GM21515 (cell line): ENCODE data around the gene KRTAP26-1.

Source experiments
- ATAC-seq: cut with Tn5 transposase; IDR thresholded peaks from one replicate; pipeline ENCODE4 v1.9.1; 2021; ENCODE audit not compliant: unreplicated experiment

The KRTAP26-1 gene, protein sequence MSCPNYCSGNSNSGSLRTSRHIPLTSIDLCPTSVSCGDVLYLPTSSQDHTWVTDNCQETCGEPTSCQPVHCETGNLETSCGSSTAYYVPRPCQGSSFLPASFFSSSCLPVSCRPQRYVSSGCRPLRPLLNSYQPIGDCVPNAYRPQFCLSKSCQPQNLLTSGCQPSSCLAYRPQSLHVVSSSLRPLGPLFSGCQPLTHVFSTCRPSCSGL

DNA sequence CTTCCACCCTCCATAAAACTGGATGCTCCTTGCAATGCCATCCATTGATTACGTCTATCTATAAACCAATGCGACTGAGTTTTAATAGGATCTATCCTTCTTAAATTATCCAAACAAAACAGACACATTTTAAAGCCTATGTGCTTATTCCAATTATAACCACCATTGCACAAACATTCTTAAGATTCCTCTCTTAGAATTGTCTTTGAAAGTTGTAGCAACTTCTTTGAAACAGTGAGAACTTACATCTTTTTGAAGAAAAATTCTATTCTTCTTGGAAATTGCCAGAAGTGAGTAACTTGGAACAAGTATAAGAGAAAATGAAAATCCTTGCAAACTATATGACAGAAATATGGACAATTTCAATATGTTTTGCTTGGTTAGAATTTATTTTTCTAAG is at the start of gene KRTAP26-1:
Gene KRTAP26-1, minus strand, starts transcription at position 101 of the 400 bp plus-strand sequence. CDS start 280 bp downstream, outside the sequence.
- no peak for ATAC-seq

DNA sequence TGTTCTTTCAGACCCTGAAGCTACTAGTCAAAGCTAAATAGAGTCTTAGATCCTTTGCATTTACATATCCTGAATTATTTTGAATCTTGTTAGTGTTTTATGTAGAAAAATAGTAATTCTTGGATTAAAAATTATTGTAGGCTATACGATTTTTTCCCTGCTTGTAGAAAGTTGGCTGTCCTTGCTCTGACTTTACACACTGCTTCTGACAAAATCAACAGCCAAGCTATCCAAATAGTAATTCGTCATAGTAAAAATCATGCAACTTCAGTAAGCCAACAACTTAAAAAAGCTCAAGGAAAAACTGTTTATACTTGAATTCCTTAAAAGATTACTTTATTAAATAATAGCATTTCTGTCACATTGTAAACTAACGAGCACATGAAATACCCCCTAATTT is 35.8 kb upstream of the KRTAP26-1 start:
- ATAC-seq, result no peak

DNA sequence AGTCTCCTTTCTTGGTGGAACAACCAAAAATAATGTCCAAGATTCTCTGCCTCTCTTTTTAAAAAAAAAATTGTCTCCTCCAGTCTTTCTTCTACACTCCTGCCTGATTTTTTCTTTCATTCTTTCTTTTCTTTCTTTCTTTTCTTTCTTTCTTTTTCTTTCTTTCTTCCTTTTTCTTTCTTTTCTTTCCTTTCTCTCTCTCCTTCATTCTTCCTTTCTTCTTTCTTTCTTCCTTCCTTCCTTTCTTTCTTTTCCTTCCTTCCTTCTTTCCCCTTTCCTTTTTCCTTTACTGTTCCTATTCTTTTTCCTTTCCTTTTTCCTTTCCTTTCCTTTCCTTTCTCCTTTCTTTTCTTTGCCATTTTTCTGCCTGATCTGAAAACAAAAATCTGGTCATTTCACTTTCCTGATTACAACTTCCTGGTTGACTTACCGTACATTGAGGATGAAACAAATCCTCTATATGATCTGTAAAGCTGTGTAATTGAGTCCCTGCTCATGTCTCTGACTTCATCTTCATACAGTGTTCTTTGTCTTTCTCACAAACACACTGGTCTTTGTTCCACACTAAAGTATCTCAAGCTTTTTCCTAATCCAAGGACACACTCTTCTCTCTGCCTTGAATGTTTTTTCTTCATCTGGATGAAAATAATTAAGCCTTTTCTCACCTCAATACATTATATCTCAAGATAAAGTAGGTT is 34.3 kb upstream of the KRTAP26-1 start:
- ATAC-seq, result no peak

DNA sequence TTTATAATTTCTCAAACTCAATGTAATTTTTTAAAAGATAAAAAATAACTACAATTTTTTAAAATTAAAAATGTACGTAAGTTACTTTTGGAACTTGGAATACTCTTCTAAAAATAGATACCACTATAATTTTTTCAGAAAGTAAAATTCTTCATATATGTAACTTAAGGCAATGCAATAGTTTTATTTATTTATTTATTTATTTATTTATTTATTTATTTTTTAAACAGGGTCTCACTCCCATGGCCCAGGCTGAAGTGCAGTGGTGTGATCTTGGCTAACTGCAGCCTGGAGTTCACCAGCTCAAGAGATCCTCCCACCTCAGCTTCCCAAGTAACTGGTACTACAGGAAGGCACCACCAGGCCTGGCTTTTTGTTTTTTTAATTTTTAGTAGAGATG is 31.4 kb upstream of the KRTAP26-1 start:
- ATAC-seq, result no peak

DNA sequence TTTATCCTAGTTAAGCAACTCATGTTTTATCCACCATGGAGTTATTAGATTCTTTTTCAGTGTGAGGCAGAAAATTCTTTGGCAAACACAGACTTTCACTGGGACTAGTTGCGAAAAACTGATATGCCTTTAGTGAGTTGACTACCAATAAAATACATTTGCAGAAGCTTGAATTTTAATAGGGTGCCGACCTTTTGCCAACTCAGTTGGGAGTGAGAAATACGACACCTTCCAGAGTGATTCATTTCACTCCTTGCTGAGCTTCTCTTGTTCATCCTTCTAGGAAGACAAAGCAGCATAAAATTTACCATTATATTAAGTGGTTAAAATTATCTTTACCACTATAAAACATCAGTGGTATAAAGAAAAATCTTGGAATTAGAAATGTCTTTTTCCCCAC is 29.5 kb upstream of the KRTAP26-1 start:
- ATAC-seq, result no peak

DNA sequence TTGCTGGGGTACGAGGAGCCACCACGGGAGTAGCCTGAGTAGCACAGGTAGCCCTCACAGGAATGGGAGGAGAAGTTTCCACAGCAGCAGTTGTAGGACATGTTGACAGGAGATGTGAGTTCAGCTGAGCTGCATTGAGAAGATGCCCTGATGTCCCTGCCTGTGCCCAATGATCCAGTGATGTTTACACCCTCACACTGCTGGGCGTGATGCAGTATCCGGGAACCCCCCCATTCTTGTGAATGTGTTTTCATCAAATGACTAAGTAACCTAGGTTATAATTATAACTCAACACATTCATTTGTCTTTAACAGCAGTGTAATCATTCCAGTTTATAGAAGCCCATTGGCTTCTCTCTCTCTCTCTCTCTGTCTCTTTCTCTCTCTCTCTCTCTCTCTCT is 28.4 kb upstream of the KRTAP26-1 start, which contains the start of gene KRTAP23-1:
Gene KRTAP23-1, minus strand, starts transcription at position 101 of the 400 bp plus-strand sequence. Its CDS starts 0 bp downstream, at position 101.
- ATAC-seq, result no peak

DNA sequence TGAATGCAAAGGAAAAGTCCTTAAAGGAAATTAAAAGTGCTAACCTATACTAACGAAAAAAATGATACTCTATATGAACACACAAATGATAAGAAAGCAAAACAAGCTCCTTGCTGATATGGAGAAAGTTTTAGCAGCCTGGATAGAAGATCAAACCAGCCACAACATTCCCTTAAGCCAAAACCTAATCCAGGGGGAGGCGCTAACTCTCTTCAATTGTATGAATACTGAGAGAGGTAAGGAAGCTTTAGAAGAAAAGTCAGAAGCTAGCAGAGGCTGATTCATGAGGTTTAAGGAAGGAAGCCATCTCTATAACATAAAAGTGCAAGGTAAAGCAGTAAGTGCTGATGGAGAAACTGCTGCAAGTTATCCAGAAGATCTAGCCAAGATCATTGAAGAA is 24.9 kb upstream of the KRTAP26-1 start:
- no peak for ATAC-seq

DNA sequence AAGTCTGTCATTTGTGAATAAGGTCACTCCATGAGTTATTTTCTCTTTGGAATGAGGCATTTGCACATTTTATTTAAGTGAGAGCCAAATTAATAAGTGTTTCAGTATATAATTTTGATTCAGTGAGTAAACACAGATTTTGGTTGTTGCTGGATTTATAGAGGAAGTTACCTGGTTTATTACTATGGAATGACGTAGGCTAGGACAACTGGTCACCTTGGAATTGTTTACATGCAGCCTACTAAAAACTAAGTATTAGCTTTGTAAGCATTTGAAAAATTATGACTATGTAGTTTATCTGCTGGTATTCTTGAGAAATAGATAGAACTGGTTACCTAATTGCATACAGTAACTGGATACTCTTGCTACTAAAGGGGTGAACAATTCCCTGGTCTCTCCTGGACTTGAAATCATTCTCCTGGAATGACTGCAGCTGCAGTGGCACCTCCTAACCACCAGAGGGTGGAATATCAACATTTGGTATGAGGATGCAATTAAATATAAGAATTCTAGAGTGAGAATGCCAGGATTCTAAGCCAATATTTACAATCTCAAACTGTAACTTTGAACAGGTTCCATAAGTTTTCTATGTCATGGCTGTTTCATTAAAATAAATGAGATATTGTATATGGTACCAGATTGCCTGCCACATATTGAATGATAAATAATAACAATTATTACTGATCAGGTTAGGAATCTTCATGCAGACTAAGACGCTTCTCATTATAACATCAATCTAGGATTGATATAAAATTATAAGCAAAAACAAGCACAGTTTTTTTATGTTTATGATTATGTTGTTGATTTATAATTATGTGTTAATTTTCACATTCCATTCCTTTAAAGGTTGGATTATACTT is 20.8 kb upstream of the KRTAP26-1 start:
- ATAC-seq, result no peak

DNA sequence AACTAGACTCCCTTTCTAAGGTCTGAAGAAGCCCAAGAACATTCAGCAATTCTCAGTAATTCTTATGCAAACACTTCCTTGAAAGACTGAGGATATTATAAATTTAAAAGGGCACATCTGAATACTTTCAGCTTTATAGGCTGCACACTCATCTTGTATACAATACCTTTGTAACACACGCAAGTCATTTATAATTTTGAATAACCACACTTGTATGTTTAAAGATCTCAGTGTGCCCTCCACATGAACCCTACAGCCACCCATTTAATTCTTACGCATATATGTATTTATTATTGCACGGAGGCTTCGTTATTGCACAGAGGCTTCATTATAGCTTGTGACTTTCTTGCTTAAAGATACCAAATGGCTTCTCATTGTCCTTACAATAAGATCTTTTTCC is 18.6 kb upstream of the KRTAP26-1 start:
- ATAC-seq, result no peak

DNA sequence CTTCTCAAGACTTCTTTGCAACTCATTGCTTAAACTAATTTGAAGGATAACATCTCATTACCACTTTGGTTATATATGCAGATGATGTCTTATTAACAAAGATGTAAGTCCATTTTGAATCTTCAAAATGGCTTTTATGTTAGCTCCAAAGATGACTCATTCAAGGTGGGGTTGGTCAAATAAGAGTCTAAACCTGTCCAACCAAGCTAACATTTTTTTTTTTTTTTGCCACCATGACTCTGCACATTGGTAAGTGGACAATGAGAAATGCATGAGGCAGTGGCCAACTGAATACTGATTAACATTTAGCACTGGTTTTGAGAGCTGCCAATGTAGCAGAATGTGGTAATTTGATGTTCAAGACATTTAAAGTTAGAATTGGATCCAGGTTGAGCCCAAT is 17.7 kb upstream of the KRTAP26-1 start:
- ATAC-seq, result no peak

DNA sequence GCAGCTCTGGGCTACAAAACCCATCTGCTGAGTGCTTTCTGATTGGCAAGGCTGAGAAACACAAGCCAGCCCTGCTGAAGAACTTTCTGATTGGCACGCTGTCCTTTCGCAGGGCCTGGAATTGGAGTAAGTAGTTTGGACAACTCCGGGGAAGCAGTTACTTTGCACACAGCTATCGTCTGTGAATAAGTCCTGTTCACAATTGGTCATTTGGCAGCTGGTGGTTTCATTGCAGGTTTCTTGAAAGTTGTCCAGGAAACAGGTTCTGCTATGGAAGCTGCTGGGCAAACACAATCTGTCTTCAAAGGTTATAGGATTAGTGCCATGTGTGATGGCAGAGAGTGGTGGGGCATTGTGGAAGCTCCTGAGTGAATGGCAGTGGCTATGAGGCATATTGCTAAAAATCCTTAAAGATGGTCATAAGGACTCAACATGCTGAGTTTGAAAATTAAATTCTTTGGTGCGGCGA is 17.2 kb upstream of the KRTAP26-1 start, which contains the start of gene KRTAP27-1:
Gene KRTAP27-1, minus strand, starts transcription at position 419 of the 469 bp plus-strand sequence. Its CDS starts 26 bp downstream, at position 393.
- no peak for ATAC-seq

DNA sequence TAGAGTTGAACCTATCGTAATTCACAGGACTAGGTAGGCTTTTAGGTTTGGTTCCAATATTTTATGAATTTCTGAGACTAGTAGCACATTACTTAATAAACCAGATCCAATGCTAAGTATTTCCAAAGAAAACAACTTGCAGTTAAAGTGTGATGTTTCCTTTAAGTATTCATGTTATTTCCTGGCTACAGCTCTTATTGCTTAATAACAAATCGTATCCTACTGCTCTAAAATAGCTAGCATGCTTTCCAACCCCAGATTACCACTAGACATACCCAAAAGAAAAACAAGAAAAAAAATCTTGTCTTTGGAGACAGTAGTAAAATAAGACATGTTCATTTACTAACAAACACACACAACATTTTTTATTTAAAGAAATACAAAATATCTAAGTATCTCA is 16.5 kb upstream of the KRTAP26-1 start:
- ATAC-seq, result no peak

DNA sequence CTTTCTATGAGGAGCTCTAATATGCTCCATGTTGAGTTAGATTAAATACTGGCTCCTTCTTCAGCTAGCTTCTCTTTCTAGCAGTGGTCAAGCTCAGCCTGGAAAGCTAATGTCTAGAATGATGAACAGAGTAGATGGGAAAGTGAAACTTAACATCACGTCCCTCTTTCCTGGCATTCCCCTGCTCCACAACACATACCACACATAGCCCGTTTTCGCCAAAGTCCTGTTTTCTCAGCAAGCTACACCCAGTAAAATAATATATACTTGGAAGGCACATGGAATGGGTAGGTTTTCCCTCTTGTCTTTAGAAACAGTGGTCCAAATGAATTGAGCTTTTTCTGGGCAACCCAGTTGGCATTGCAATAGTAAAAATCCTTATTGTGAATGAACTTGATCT is 13.6 kb upstream of the KRTAP26-1 start:
- ATAC-seq, result no peak

DNA sequence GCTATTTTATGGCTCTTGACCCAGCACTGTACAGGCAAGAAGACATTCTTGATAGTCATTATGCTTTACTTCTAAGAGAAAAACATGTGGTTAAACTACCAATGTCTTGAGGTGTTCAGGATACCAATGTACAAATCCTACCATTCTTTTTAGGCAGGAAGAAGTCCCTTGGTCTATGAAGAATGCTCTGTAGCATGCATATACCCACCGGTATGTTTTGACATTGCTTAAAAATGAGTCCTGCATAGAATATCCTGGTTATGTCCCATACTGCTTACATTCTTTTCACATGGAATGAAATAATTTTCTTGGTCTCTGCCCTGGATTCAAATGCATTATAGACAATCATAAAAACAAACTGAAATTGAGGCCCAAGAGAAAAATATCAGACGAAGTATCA is 12.6 kb upstream of the KRTAP26-1 start:
- ATAC-seq, result no peak

DNA sequence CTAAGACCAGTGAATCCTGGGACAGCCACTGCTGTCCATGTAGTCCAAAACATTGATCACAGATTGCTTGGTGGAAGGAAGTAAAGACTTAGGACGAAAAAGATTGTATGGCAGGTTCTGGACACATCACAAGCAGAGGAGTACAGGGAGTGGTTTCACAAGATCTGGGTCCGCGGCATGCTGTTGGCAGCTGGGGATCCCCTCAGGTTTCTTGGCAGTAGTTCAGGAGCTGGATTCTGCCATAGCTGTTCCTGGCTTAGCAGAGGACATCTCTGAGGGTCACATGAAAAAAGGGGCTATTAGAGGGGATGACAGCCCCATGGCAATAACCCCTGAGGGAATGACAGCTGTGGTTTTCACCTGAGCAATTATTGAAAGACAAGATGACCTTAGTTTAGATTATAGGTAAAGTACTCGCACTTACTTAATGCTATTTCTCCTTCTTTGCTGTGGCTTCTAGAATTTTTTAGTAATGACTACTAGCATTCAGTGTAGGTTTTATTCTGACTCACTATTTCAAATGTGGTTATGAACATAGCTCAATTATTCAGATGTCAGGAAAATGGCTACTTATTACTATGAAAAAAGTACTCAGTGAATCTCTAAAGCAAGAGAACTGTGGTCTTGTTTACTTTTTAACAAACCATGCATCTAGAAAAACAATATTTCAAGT is 9.2 kb upstream of the KRTAP26-1 start:
- no peak for ATAC-seq

DNA sequence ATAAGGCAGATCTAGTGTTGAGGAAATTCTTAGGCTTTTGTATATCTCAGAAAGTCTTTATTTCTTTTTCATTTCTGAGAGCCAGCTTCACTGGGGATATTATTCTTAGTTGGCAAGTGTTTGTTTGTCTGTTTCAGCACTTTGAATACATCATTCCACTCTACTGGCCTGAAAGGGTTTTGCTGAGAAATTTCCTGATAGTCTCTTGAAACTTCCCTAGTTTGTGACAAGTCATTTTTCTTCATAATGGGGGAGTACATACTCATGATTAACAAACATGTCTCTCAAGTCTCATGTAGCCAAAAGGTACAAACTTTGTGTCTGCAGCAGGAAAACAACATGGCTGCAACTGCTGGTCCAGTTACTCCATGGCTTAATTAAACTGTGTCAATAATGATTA is 6.3 kb upstream of the KRTAP26-1 start:
- ATAC-seq, result no peak

DNA sequence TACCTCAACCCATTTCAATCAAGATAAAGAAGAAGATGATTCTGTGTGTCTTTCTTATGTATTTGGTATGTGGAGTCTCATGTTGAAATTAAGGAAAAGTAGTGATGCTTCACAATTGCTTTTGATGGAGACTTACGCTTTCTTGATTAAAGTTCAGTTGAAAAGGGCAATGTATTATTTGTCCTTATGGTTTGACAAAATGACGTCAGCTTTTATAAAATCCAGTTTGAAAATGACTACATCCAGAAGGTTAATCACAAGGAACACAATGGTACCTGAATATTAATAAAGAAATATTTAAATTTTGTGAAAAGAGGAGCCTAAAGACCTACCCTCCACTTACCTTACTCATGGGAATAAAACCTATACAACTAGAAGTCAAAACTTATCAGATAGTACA is 4.4 kb downstream of the KRTAP26-1 start:
- no peak for ATAC-seq

DNA sequence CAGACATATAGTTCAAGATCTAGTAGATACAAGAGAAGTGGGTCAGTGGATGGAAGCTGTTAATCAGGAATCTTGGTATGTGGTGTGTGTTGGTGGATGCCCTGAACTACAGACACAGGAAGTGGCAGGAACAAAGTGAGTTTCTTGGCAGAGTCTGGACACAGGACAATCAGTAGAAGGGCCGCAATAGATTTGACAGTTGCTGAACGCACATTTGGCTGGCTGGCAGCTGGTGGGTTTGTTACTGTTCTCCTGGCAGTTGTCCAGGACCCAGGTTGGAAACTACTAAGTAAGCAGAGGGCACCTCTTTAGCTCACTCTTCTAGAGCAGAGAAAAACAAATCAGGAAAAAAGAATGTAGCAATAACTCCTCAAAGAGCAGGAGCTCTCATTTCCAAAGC is 13.2 kb downstream of the KRTAP26-1 start:
- no peak for ATAC-seq

DNA sequence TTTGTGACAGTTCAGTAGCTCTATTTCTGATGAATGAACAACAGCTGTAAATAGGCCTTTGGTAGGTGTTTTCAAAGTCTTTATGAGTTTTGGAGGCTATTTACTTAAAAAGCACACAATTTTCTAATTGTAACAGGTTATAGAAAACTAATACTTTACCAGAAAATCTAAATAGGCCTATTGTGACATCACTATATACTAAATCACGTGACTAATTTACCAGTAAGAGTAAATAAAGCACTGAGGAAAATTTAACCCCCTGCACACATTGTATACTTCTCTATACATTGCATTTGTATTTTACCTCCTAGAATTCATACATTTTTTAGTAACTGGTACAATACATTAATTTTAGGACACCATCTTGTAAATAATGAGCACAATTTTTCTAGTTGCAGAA is 15.0 kb downstream of the KRTAP26-1 start:
- no peak for ATAC-seq

DNA sequence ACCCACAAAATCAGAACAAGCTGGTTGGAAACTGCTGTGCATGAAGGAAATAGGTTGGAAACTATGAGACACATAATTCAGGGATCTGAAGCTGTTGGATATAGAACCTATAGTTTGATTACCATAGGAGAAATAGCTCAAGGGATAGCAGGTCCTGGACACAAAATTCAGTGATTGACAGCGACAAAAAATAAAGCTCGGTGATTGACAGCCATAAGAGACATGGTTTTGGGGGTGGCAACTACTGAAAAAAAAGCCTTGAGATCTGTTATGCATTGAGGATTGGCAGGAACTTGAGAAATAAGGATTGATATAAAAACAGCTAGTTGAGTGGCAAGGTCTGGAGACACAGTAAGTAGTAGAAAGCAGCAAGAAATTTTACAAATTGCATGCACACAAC is 30.9 kb downstream of the KRTAP26-1 start, which contains the start of gene KRTAP25-1:
Gene KRTAP25-1, minus strand, starts transcription at position 300 of the 400 bp plus-strand sequence. Its CDS starts 24 bp downstream, at position 276.
- ATAC-seq, result no peak

DNA sequence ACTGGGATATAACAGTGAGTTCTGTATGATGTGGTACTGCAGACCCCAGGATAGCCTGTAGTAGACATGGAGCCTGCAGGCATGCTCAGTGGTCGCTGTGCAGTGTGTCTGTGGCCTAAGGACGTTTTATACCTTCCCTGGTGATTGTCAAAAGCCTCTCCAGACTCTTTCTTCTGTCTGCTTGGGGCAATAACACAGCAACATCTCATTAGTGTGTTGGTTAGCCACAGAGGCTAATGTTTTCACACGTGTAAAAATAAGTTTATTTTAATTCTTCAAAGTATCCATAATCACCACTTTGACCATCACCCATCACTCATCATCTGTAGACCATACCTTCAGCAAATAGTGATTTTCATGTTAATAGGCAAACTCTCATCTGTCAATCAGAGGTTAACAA is 37.3 kb downstream of the KRTAP26-1 start, which contains the start of gene KRTAP24-1:
Gene KRTAP24-1, minus strand, starts transcription at position 101 of the 400 bp plus-strand sequence. Its CDS starts 18 bp downstream, at position 83.
- no peak for ATAC-seq
